Left lung (tissue), 10 donors: Measurements from ENCODE around the gene ANKZF1. TPM values are rescaled to one million over a fixed set of nuclear protein-coding genes. Genes with fewer than 3 reads are reported as not detected.
A peak's percentile ranks its signal among the peaks of the same experiment; 100 is the strongest.

ENCODE experiments used
- ATAC-seq: fragments of 200-7000 bp; cut with Tn5 transposase; one replicate; pipeline ENCODE4 v1.9.1; 2020; ENCODE audit warnings: moderate library complexity
- DNase-seq, 4 donors: peaks; one replicate each; pipeline ENCODE4 v3.0.0-alpha.2; 2013 to 2020
- H3K27ac ChIP-seq, 2 donors: fragments of 200-600 bp; sonication (generic) in 1 of 2; one replicate each; pipeline versions ENCODE4 v1.5.0 to v1.8.0; 2020 to 2021
- H3K27me3 ChIP-seq, 2 donors: fragments of 200-600 bp; sonication (generic) in 1 of 2; one replicate each; pipeline versions ENCODE4 v1.5.0 to v1.8.0; 2020 to 2021
- H3K36me3 ChIP-seq, 2 donors: fragments of 200-600 bp; sonication (generic) in 1 of 2; one replicate each; pipeline versions ENCODE4 v1.5.0 to v1.8.0; 2020 to 2021
- H3K4me1 ChIP-seq, 2 donors: fragments of 200-600 bp; one replicate each; pipeline ENCODE4 v1.8.0; 2021
- H3K4me3 ChIP-seq, 2 donors: fragments of 200-600 bp; sonication (generic) in 1 of 2; one replicate each; pipeline versions ENCODE4 v1.5.0 to v1.8.0; 2020 to 2021; ENCODE audit warnings: mild to moderate bottlenecking in 1 of 2
- H3K9me3 ChIP-seq, 2 donors: fragments of 200-600 bp; sonication (generic) in 1 of 2; one replicate each; pipeline versions ENCODE4 v1.5.0 to v1.8.0; 2020 to 2021
- CTCF ChIP-seq, 2 donors: fragments of 200-600 bp; sonication (generic) in 1 of 2; IDR thresholded peaks; one replicate each; pipeline versions ENCODE4 v1.5.0 to v1.8.0; 2021; ENCODE audit warnings: antibody characterized with exemption in 2 of 2
- intact Hi-C, 2 donors: fragments of 100-400 bp; cut with DNase I; formaldehyde crosslinking; loops; one replicate each; pipeline versions ENCODE4 v1.11.2 to v1.14.2; 2022
- polyA plus RNA-seq, 6 donors: library from polyadenylated mRNA; unstranded; fragments of 120-200 nt; gene quantifications; one replicate each; pipeline ENCODE4 v1.2.1, GENCODE V29; 2013; ENCODE audit not compliant: insufficient read length in 6 of 6
- total RNA-seq, 2 donors: library from RNA; stranded (reverse); fragmentation: NEBNext Ultra II Directional; extraction: Animal tissue kit (Norgen Biotek cat#: 25700); gene quantifications; one replicate each; pipeline ENCODE4 v1.2.1, GENCODE V29; 2021
- donor health status: DM: no; HTN: yes; CAD: no.
- donor health status: DM: no; HTN: no; CAD: no.

Gene ANKZF1
- total and polyA plus RNA-seq, 8 donors, result 34.5 to 85.5 (median 76.4) TPM

GRCh38 chr2:219282375-219282774, 52.8 kb downstream of the ANKZF1 start:
- ATAC-seq (no peak), DNase-seq (no peak)
- Histone ChIP-seq H3K4me1 (peaks cover 15 to 38% of the 10 kb centered on the region in 2 donors), H3K27me3 (no peaks in the 10 kb centered on the region), H3K9me3 (no peaks in the 10 kb centered on the region), H3K27ac (no peak overlapping the region), H3K4me3 (no peak overlapping the region), H3K36me3 (peaks cover 0 to 60% of the 10 kb centered on the region in 2 donors)
- intact Hi-C loops, result no loop called here
- TF ChIP-seq CTCF (IDR thresholded peaks at IDR 0.05), result no peak

GRCh38 chr2:219282943-219283581, 53.5 kb downstream of the ANKZF1 start:
- no peak for TF ChIP-seq CTCF (IDR thresholded peaks at IDR 0.05)
- Histone ChIP-seq H3K36me3 (peaks cover 0 to 60% of the 10 kb centered on the region in 2 donors), H3K27ac (no peak overlapping the region), H3K9me3 (no peaks in the 10 kb centered on the region), H3K4me1 (peaks cover 13 to 31% of the 10 kb centered on the region in 2 donors), H3K27me3 (no peaks in the 10 kb centered on the region), H3K4me3 (no peak overlapping the region)
- no peak for ATAC-seq
- no peak for DNase-seq
- intact Hi-C loops, result no loop called here

- Histone ChIP-seq H3K9me3 (no peaks in the 10 kb centered on the region), H3K36me3 (peaks cover 0 to 60% of the 10 kb centered on the region in 2 donors), H3K27ac (no peak overlapping the region), H3K4me1 (peaks cover 5 to 18% of the 10 kb centered on the region in 2 donors), H3K4me3 (no peak overlapping the region), H3K27me3 (no peaks in the 10 kb centered on the region)
- no peak for ATAC-seq
- intact Hi-C loops, result no loop called here
- TF ChIP-seq CTCF (IDR thresholded peaks at IDR 0.05), result no peak
- DNase-seq, result no peak
Observed at GRCh38 chr2:219284501-219285372, 55.1 kb downstream of the ANKZF1 start.

GRCh38 chr2:219285373-219285735, 55.7 kb downstream of the ANKZF1 start:
- no peak for TF ChIP-seq CTCF (IDR thresholded peaks at IDR 0.05)
- Histone ChIP-seq H3K9me3 (no peaks in the 10 kb centered on the region), H3K27ac (no peak overlapping the region), H3K27me3 (no peaks in the 10 kb centered on the region), H3K4me3 (no peak overlapping the region), H3K4me1 (peaks cover 0 to 12% of the 10 kb centered on the region in 2 donors), H3K36me3 (peaks cover 0 to 60% of the 10 kb centered on the region in 2 donors)
- DNase-seq (no peak), ATAC-seq (no peak)
- intact Hi-C loops, result no loop called here

GRCh38 chr2:219285894-219286425, 56.4 kb downstream of the ANKZF1 start:
- peaks cover 0 to 59% of the 10 kb centered on the region in 2 donors for H3K36me3 ChIP-seq
- H3K9me3 ChIP-seq, result no peaks in the 10 kb centered on the region
- DNase-seq (peak in 1 of 4 donors; percentile 21), ATAC-seq (no peak)
- intact Hi-C loops, result no loop called here
- no peak for TF ChIP-seq CTCF (IDR thresholded peaks at IDR 0.05)
- no peak overlapping the region for H3K4me3 ChIP-seq
- H3K27ac ChIP-seq, result no peak overlapping the region
- peaks cover 0 to 6% of the 10 kb centered on the region in 2 donors for H3K4me1 ChIP-seq
- no peaks in the 10 kb centered on the region for H3K27me3 ChIP-seq
